Measurements from ENCODE around the gene CTSF.

GRCh38 chr11:66524304-66525040, 43.9 kb downstream of the CTSF start:
- TF ChIP-seq CTCF (IDR thresholded peaks at IDR 0.05), result no peak
- no peak for TF ChIP-seq POLR2A (IDR thresholded peaks at IDR 0.05)

Data from suprapubic skin (tissue), 3 donors.